RPMI7951 (cell line): Measurements from ENCODE around the gene TP63. TPM values are rescaled to one million over a fixed set of nuclear protein-coding genes. Genes with fewer than 3 reads are reported as not detected.
"Not testable (repeated sequence)": the region's sequence is repeated elsewhere in the genome, so short reads cannot be mapped to it uniquely, and the experiment has no call there.

Source experiments
- DNase-seq: peaks from one replicate; pipeline ENCODE4 v3.0.0-alpha.2; 2012; ENCODE audit warnings: low read depth
- total RNA-seq: library from RNA; depleted of rRNA; stranded (reverse); fragments of >200 nt; shearing (Covaris generic); gene quantifications from 2 replicates; pipeline ENCODE4 v1.2.3, GENCODE V29; 2014

The TP63 gene
- total RNA-seq, 1 experiment from 2014 or later = 22.3 TPM

DNA sequence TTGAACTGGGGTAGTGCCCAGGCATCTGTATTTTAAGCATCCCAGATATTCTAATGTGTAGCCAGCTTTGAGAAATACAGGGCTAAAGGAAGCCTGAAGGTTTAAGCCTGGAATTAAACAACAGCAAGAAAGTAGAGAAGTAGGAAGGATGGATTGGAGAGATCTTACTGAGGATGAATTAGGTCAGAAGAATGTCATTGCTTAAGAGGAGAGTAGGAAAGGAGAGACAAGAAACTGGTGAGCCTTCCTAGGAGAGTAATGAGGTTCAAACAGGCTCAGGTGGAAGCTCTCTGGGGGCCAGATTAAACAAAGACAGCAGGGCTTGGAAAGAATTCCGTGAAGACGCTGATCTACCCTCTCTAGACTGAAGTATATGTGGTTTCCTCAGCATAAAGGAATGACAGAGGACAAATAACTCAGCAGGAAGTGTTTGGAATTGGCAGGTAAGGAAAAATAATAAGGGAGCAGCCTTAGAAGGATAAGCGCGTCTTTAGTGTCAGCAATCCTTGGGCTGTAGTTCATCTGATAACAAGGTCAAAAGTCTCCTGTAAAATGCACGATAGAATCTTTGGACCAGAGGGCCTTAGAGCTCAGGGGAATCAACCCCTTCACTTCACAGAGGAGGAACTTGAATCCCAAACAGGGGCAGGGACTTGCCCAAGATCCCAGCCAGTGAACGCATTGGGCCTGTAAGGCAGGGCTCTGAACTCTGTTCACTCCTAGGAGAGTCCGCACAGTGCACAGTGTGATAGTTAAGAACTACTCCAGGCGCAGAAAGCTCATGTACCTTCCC lies 90.9 kb downstream of the TP63 start:
- no peak for DNase-seq

DNA sequence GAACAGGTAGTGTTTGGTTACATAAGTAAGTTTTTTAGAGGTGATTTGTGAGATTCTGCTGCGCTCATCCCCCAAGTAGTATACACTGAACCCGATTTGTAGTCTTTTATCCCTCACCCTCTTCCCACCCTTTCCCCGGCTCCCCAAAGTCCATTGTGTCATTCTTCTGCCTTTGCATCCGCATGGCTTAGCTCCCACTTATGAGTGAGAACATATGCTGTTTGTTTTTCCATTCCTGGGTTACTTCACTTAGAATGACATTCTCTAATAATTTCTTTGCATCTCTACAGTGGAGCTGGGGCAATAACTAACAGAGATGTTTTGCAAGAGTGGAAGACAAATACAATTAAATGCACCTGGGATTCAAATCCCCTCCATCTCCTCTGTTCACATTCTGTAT lies 93.2 kb downstream of the TP63 start:
- no peak for DNase-seq

DNA sequence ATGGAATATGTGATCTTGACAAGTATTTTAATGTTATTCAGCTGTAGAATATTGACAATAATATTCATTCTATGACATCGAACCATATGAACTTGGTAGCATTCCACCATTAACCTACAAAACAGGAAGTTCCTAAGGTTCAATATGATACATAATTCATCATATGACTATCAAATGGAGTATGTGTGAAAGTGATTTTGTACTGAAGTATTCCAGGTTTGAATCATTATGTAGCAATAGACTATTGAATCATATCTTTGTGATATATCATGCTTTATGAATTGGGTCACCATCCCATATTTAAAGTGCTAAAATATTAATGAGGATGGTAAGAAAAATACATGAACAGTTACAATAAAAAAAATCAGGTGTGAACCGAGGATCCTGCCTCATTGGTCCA lies 95.1 kb downstream of the TP63 start:
- DNase-seq = no peak

DNA sequence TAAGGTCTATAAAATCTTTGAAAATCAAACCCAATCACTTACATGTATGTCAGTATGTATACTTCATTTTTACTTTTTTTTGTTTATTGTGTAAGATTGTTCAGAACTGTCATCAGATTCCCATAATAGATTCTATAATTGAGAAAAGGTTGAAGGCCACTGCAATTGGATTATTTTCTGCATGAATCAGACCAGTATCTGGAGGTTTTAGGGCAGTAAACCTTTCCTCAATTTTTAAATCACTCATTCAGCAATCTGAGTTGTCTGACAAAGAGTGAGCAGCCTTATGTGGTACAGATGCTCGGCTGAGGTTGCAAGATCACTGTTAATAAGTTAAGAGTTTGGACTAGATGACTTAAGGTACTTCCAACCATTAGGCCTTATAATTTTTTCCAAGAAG lies 96.0 kb downstream of the TP63 start:
- no peak for DNase-seq

DNA sequence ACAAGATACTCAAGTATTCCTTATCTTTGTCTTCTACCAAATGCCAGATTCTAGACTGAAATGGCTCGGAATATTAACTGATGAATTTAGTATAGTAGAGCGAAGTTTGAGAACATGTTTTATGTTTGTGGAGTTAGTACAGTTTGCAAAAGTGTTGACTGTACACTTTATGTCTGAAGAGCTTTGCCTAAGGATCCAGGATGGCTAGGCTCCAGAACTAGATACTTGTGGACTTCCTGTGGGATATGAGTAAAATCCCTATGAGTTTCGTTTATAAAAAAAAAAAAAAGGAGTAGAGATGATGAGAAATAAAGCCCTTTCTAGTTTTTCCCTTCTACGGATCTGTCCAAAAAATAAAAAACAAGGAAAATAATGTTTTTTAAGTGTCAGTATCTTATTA lies 96.7 kb downstream of the TP63 start:
- DNase-seq = peak; percentile 67

DNA sequence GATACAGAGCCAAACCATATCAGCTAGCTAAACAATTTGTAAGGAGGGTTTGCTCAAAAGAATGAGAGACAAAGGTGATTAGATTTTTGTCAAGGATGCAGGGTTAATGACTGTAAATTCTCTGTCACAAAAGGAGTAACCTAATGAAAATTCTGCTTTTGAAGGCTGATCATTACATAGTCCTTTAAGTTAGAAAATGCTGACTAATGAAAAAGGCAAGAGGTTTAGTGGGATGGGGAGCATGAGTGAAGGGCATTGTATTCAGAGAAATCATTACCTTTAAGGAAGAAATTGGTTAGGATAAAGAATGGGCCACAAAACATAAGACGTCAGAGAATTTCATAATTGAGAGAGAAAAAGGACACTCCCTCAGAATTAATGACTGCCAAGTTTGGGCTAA lies 97.7 kb downstream of the TP63 start:
- no peak for DNase-seq

DNA sequence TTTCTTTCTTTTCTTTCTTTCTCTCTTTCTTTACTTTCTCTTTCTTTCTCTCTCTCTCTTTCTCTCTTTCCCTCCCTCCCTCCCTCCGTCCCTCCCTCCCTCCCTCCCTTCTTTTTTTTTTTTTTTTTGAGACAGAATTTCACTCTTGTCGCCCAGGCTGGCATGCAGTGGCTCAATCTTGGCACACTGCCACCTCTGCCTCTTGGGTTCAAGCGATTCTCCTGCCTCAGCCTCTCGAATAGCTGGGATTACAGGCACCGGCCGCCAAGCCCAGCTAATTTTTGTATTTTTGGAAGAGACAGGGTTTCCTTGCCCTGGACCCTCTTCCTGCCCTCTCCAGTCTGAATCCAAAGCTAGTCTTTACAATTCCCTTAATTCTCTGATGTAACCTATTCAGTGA lies 102.9 kb downstream of the TP63 start:
- no peak for DNase-seq

DNA sequence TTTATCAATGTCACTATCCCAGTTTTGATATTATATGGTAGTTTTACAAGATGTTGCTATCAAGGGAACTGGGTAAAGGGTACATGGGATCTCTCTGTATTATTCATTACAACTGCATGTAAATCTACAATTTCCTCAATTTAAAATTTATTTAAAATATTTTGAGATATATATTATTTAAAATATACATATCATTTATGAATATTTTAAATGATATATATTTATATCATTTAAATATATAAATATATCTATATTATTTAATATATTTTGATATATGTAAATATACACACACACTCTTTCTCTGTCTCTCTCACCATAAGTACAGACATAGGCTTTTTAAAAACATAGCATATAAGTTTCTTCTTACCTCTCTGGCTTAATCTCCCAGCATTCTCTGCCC lies 104.7 kb downstream of the TP63 start:
- no peak for DNase-seq

DNA sequence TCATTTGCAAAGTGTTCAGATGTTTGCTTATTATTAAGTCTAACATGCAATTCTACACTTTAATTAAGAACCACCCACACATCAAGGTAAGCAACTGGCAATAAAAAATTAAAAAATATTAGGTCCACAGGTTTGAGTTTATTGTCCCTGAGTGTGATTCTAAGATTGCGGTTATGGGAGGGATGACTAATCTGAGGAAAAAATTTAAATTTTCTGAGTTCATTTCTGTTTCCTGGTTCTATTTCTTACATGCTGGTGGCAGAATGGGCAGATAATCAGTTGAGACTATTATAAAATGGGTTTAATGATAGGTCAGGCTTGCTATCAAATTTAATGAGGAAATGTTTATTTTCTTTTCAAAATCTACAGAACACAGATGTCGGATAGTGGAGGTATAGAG lies 105.9 kb downstream of the TP63 start:
- DNase-seq = peak; percentile 37

DNA sequence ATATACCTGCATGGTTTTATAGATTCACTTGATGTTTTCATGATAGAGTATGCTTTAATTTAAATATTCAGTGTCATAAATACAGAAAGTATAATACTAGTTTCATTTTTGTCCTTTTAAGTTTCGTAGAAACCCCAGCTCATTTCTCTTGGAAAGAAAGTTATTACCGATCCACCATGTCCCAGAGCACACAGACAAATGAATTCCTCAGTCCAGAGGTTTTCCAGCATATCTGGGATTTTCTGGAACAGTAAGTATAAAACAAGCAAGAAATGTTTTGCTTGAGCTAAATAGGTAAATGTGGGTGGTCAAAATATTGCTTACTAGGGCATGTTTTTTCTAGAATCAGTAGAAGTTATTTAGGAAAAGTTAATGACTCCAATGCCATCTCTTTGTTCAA lies 106.4 kb downstream of the TP63 start:
- DNase-seq = no peak

DNA sequence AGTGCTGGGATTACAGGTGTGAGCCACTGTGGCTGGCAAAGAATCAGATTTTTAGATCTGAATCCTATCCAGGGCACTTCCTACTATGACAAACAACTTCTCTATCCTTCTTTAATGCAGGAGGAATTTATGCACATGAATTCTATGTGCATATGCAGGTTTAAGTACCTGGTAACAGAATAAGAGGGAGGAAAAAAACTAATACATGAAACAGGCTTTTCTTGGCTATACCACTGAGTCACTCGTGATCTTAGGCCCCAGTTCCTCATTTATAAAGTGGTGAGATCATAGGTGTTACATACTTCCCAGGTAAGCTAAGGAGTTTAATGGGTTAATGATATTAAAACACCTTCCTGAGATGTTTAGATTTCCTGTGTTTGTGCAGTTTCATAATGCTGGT lies 108.2 kb downstream of the TP63 start:
- DNase-seq = no peak

DNA sequence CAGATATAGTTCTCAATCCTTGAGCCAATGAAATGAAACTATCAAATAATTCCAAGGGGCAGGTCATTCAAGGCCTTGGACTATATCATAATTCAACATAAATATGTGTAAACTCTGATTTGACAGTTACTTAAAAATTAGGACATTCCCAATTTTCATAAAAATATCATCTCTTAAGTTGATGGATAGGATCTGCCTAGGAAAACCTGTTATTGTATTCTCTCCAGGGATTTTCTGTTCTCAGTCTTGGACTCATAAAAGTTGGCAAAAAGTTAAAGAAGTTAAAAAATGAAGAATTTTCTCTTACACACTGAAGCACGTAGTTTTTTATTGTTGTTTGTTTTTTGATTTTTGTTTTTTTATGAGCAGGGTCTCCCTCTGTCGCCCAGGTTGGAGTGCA lies 109.0 kb downstream of the TP63 start:
- DNase-seq = no peak

DNA sequence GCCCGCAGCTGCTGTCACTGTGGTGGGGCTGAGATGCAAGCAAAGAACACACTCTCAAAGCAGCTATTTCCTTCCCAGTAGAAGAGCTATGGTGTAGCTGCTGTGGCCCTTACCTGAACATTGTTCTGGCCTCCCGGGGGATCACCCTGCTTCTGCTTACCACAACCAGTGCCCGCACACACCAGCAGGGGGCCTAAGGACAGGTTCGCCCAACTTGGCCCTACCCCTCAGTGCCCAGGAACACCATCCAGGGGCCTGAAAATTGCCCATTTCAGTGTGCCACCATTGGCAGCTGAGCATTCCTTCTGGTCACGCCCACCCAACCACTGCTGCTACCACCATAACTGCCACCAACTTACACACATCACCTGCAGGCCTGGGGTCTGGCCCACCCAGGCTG lies 113.0 kb downstream of the TP63 start:
- DNase-seq = no peak

DNA sequence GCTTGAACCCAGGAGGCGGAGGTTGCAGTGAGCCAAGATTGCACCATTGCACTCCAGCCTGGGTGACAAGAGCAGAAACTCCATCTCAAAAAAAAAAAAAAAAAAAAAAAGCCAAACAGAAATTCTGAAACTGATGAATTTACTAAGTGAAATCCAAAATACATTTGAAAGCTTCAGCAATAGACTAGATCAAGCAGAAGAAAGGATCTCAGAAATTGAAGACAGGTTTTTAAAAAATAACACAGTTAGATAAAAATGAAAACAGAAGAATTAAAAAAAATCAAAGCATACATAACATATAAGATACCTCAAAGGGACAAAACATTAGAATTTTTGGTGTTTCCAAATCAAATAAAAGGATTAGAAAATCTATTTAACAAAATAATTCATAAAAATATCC lies 114.4 kb downstream of the TP63 start:
- DNase-seq = no peak

DNA sequence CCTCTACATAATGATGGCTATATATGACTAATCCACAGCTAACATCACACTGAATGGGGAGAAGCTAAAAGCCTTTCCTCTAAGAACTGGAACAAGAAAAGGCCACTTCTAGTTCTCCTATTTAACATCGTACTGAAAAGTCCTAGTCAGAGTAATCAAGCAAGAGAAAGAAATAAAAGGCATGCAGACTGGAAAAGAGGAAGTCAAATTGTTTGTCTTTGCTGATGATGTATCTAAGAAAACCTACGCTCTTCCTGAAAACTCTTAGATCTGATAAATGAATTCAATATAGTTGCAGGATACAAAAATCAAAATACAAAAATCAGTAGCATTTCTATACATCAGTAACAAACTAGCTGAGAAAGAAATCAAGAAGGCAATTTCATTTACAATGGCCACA lies 116.9 kb downstream of the TP63 start:
- DNase-seq = no peak

DNA sequence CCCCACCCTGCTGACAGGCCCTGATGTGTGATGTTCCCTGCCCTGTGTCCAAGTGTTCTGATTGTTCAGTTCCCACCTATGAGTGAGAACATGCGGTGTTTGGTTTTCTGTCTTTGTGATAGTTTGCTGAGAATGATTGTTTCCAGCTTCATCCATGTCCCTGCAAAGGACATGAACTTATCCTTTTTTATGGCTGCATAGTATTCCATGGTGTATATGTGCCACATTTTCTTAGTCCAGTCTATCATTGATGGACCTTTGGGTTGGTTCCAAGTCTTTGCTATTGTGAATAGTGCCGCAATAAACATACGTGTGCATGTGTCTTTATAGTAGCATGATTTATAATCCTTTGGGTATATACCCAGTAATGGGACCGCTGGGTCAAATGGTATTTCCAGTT lies 119.8 kb downstream of the TP63 start:
- DNase-seq = not testable (repeated sequence)

DNA sequence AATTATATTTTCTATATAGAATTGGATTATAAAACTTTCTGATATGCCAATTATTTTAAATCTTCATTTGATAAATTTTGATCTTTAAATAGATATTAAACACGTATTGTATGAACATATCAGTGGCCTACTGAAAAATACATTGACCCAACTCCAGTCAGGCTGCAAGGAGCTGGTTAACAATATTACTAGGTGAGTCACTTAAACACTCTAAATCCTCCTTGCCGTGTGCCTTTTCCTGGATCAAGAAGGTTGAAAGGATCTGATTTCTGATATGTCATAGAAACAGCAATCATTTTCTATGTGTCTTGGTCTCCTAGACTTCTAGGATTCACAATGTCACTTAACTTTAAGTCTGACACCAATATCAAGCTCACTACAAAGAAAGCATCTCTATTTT lies 123.2 kb downstream of the TP63 start:
- DNase-seq = no peak

DNA sequence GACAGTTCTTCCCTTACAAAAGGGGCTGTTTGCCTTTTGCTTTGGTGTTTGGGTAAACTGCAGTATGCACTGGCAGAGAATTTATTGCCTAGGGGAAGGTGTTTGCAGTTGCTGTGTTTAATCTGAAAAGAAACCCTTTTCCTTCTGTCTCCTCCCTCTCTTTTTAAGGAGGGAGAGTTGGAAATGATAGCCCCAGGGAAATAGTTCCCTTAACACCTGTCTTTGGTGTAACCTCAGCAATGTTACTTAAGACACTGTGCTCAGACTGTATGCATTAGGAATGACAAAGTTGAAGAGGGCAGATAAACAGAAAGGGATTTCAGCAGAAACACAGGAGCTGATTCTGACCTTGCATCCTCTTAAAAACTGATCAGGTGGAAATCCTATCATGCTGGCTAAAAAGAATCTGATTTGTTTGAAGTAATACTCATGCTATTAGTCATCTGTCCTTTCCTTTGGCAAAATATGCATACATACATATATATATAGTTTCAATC lies 125.4 kb downstream of the TP63 start:
- DNase-seq = peak; percentile 68

DNA sequence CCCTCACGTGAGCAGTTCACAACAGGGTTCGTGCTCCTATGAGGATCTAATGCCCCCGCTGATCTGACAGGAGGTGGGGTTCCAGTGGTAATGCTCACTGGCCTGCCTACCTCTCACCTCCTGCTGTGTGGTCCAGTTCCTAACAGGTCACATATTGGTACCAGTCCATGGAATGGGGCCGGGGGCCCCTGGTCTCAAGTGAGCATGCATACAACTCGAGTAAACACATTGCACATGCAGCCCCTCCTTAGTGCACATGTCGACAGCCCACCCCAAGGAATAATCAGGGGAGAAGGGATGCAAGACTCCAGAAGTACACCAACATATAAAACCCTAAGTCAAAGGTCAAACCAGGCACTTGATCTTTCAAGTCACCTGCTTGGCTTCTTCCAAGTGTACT lies 127.0 kb downstream of the TP63 start:
- DNase-seq = no peak

DNA sequence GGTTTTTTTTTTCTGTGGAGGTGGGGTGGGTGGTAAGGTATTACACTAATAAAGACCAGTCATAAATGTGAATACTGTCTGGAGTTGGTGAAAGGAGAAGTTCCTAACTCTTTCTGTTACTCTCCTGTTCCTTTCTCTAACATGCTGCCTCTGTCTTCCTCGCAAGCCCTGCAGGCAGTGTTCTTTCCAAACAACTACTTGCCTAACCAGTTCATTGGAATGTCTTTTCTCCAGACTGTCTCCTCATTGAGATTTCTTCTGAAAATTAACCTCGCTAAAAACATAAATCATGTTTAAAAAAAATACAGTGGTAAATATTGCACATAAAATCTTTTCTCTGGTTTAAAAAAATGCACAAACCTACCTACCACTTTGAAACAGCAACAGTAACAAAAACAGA lies 135.2 kb downstream of the TP63 start:
- DNase-seq = peak; percentile 71

DNA sequence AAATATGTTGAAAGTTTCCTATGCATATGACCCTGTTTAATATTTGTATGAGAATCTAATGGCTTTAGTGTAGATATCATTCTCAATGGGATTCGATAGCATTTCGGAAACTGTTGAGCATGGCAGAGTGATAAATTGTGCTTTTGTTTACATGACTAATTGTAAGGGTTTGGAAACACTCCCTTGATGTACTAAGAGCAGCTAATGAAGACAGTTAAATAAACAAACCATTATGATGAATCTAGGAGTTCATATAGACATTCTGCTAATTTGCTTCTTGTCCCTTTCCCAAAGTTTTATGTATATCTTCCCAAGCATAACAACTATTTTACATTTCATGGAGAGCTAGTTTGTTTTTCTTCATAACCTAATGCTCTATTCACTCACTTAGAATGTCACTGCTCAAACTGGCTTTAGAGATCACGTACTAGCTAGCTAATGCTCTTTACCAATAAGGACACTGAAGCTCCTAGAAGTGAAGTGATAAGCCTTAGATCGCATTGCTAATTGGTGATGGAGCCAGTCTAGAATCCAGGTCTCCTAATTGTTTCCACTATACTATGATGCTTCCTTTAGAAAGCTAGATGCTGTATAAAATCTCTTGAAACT lies 140.8 kb downstream of the TP63 start:
- DNase-seq = peak; percentile 41

DNA sequence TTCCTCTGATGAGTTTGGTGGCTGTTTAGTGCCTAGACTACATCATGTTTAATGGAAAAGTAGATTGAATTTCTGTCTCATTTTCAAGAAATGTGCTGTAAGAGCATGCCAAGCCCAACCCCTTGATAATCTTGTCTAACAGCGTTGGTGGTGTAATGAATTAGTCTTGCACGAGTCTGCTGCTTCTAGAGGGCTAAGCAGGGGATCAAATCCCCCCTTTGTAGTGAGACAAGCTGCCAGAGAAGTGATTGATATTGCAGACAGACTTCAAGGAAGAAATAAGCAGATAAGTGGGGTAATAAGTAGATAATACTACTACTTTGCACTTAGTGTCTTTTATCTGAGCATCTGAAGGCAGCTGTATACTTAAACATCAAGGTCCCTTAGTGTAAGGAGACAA lies 141.4 kb downstream of the TP63 start:
- peak; percentile 66 for DNase-seq

DNA sequence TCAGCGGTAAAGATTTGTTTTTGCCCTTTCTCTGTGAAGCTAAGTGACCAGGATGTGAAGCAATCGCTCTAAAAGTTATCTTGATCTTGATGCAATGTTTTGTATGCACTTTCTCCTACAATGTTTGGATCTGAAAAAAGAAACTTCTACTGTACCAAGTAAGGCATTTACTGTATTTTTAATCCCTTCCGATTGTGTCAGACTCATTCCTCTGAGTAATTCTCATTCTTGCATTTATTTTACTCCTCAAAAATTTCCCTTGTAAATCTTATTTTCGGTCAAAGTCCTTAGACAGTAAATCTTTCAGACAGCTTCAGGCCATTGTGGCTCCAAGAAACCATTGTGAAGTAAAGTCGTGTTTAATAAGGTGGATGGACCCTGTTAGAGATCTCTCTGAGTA lies 141.9 kb downstream of the TP63 start:
- DNase-seq = peak; percentile 76
